H1 (cell line): Measurements from ENCODE around the gene STARD13. TPM values are rescaled to one million over a fixed set of nuclear protein-coding genes. Genes with fewer than 3 reads are reported as not detected.

Experiments used
- CHD1 ChIP-seq: IDR thresholded peaks from 2 replicates; pipeline ENCODE4 v1.6.1; 2012; ENCODE audit warnings: low read depth, low read length, improper control_type of control experiment
- EGR1 ChIP-seq: IDR thresholded peaks from 2 replicates; pipeline ENCODE4 v1.6.1; 2011; ENCODE audit warnings: low read depth, low read length, borderline replicate concordance
- EZH2 ChIP-seq: fragments of 200-600 bp; sonication (generic); IDR thresholded peaks from 2 replicates; pipeline ENCODE4 v1.7.1; 2012; ENCODE audit warnings: low read depth, mild to moderate bottlenecking, moderate library complexity, low read length, inconsistent platforms; ENCODE audit not compliant: severe bottlenecking
- JUN ChIP-seq: IDR thresholded peaks from 2 replicates; pipeline ENCODE4 v1.6.1; 2011; ENCODE audit warnings: low read depth, mild to moderate bottlenecking, improper control_type of control experiment, low read length
- MAX ChIP-seq: IDR thresholded peaks from 2 replicates; pipeline ENCODE4 v1.6.1; 2012; ENCODE audit warnings: inconsistent platforms
- PHF8 ChIP-seq: fragments of 200-600 bp; sonication (generic); conservative IDR thresholded peaks from 2 replicates; pipeline ENCODE4 v1.7.1; 2012; ENCODE audit warnings: low read depth, mild to moderate bottlenecking, inconsistent platforms, low read length, moderate library complexity
- SP1 ChIP-seq: IDR thresholded peaks from 2 replicates; pipeline ENCODE4 v1.6.1; 2011; ENCODE audit warnings: low read depth, low read length
- TEAD4 ChIP-seq: IDR thresholded peaks from 2 replicates; pipeline ENCODE4 v1.6.1; 2012; ENCODE audit warnings: low read depth, low read length, inconsistent platforms, mixed read lengths
- polyA plus RNA-seq, 7 experiments: library from polyadenylated mRNA; depleted of rRNA in 3 of 7; stranded (reverse) in 5 of 7; unstranded in 2 of 7; fragments of >200 nt in 5 of 7; fragments of 200-250 nt in 2 of 7; gene quantifications; 1 replicate in 5 of 7; 2 replicates in 1 of 7; 4 replicates in 1 of 7; pipeline versions ENCODE4 v1.2.1 to v1.2.3, GENCODE V29; 2011 to 2013; ENCODE audit warnings: missing spikeins in 2 of 7, mixed read lengths in 2 of 7
- total RNA-seq: library from RNA; stranded (reverse); fragmentation: NEBNext Ultra II Directional; extraction: Animal tissue kit (Norgen Biotek cat#: 25700); gene quantifications from 2 replicates; pipeline ENCODE4 v1.2.1, GENCODE V29; 2021

Gene STARD13
- total and polyA plus RNA-seq, 2 of the 8 experiments (the other 6 are each of a cell fraction or from before 2014, with no cell fraction given): 0.82 to 2.9 TPM

GRCh38 chr13:33127009-33127551, 158.5 kb downstream of the STARD13 start (continued):
- no peak for TF ChIP-seq EZH2
- TF ChIP-seq TEAD4: no peak
- no peak for TF ChIP-seq PHF8
- TF ChIP-seq CHD1: no peak
- no peak for TF ChIP-seq MAX
- TF ChIP-seq JUN: no peak
- no peak for TF ChIP-seq SP1
- TF ChIP-seq EGR1: no peak
